Thyroid gland (tissue), 4 donors: ENCODE data around the gene PLEKHG3.

Experiments
- POLR2A ChIP-seq, 2 donors: fragments of 450-650 bp; IDR thresholded peaks; one replicate each; pipeline ENCODE4 v1.6.1; 2017; ENCODE audit warnings: antibody characterized with exemption in 2 of 2, mild to moderate bottlenecking in 2 of 2, moderate library complexity in 1 of 2
- TF ChIP-seq, protein P1 (sequence below), 6 experiments: fragments of 200-600 bp in 3 of 6; fragments of 450-650 bp in 3 of 6; sonication (generic) in 3 of 6; IDR thresholded peaks; one replicate each; pipeline ENCODE4 v1.5.1; 2016 to 2019; ENCODE audit warnings: antibody characterized with exemption in 6 of 6, mild to moderate bottlenecking in 2 of 6, inconsistent platforms in 1 of 6, moderate library complexity in 1 of 6

DNA sequence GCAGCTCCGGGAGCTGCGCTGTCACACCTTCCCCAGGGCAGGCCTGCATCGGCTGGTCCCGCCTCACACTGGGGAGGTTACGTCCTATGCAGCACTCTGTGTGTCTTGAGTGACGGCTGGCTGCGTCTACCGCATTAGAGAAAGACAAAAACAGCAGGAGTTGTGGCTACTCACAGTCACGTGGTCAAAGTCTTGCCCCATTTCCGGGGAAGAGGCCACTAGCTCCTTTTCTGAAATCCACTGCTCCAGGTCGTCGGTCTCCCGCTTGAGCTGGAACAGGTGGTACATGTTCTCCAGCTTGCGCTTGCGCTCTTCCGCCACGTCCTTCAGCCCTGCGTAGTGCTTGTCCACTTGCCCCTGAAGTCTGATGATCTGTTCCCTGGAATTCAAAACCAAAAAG lies 68.8 kb downstream of the PLEKHG3 start:
- TF ChIP-seq, protein P1, sequence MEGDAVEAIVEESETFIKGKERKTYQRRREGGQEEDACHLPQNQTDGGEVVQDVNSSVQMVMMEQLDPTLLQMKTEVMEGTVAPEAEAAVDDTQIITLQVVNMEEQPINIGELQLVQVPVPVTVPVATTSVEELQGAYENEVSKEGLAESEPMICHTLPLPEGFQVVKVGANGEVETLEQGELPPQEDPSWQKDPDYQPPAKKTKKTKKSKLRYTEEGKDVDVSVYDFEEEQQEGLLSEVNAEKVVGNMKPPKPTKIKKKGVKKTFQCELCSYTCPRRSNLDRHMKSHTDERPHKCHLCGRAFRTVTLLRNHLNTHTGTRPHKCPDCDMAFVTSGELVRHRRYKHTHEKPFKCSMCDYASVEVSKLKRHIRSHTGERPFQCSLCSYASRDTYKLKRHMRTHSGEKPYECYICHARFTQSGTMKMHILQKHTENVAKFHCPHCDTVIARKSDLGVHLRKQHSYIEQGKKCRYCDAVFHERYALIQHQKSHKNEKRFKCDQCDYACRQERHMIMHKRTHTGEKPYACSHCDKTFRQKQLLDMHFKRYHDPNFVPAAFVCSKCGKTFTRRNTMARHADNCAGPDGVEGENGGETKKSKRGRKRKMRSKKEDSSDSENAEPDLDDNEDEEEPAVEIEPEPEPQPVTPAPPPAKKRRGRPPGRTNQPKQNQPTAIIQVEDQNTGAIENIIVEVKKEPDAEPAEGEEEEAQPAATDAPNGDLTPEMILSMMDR (IDR thresholded peaks at IDR 0.05): no peak
- no peak for TF ChIP-seq POLR2A (IDR thresholded peaks at IDR 0.05)
